ENCODE results near the gene AZU1.

Gene AZU1

GRCh38 chr19:812049-812746 lies 15.4 kb upstream of the AZU1 start:
- H3K27ac ChIP-seq (ENCODE audit: low read depth, low read length) = no peak overlapping the region
- no peak for TF ChIP-seq CTCF (IDR thresholded peaks at IDR 0.05; ENCODE audit: low read depth, low read length, poor library complexity, severe bottlenecking)
- TF ChIP-seq EZH2phosphoT487 (IDR thresholded peaks at IDR 0.05; ENCODE audit: borderline replicate concordance, low read length) = no peak
- H3K9me2 ChIP-seq (replicated peaks; ENCODE audit: control insufficient read depth, low read length) = no peaks in the 10 kb centered on the region
- no peak overlapping the region for H3K4me3 ChIP-seq (ENCODE audit: low read length)
- peaks cover 75% of the 10 kb centered on the region for H3K36me3 ChIP-seq (ENCODE audit: control insufficient read depth, low read length)
- 0 out of 2 replicates have a peak, but pooled peaks cover 3% of the 10 kb centered on the region for H4K20me1 ChIP-seq (ENCODE audit: control insufficient read depth, insufficient read depth, low read depth, low read length)
- H3K27me3 ChIP-seq (ENCODE audit: control insufficient read depth, low read length) = no peaks in the 10 kb centered on the region
- H3F3A ChIP-seq (ENCODE audit: control insufficient read depth, insufficient read depth) = peaks cover 12% of the 10 kb centered on the region
- no peaks in the 10 kb centered on the region for H3K9me3 ChIP-seq (ENCODE audit: control insufficient read depth, insufficient read depth, low read length)
- no peak overlapping the region for H3K4me2 ChIP-seq (ENCODE audit: low read length)
- H3K4me1 ChIP-seq (ENCODE audit: control insufficient read depth, low read length) = no peaks in the 10 kb centered on the region
- H3K79me2 ChIP-seq (ENCODE audit: control insufficient read depth, low read length) = peaks cover 7% of the 10 kb centered on the region

GRCh38 chr19:812747-813218 lies 14.9 kb upstream of the AZU1 start:
- peaks cover 3% of the 10 kb centered on the region for H3K79me2 ChIP-seq (ENCODE audit: control insufficient read depth, low read length)
- no peaks in the 10 kb centered on the region for H3K9me2 ChIP-seq (replicated peaks; ENCODE audit: control insufficient read depth, low read length)
- TF ChIP-seq CTCF (IDR thresholded peaks at IDR 0.05; ENCODE audit: low read depth, low read length, poor library complexity, severe bottlenecking) (no peak), EZH2phosphoT487 (IDR thresholded peaks at IDR 0.05; ENCODE audit: borderline replicate concordance, low read length) (no peak)
- no peaks in the 10 kb centered on the region for H3K27me3 ChIP-seq (ENCODE audit: control insufficient read depth, low read length)
- no peak overlapping the region for H3K4me3 ChIP-seq (ENCODE audit: low read length)
- no peak overlapping the region for H3K4me2 ChIP-seq (ENCODE audit: low read length)
- H3K9me3 ChIP-seq (ENCODE audit: control insufficient read depth, insufficient read depth, low read length) = no peaks in the 10 kb centered on the region
- no peaks in the 10 kb centered on the region for H3K4me1 ChIP-seq (ENCODE audit: control insufficient read depth, low read length)
- H3F3A ChIP-seq (ENCODE audit: control insufficient read depth, insufficient read depth) = peaks cover 12% of the 10 kb centered on the region
- no peak overlapping the region for H3K27ac ChIP-seq (ENCODE audit: low read depth, low read length)
- no peaks in the 10 kb centered on the region for H4K20me1 ChIP-seq (ENCODE audit: control insufficient read depth, insufficient read depth, low read depth, low read length)
- peaks cover 70% of the 10 kb centered on the region for H3K36me3 ChIP-seq (ENCODE audit: control insufficient read depth, low read length)

- Histone ChIP-seq H4K20me1 (ENCODE audit: control insufficient read depth, insufficient read depth, low read depth, low read length) (no peaks in the 10 kb centered on the region), H3F3A (ENCODE audit: control insufficient read depth, insufficient read depth) (peaks cover 12% of the 10 kb centered on the region), H3K36me3 (ENCODE audit: control insufficient read depth, low read length) (peaks cover 63% of the 10 kb centered on the region), H3K4me3 (ENCODE audit: low read length) (no peak overlapping the region), H3K27me3 (ENCODE audit: control insufficient read depth, low read length) (no peaks in the 10 kb centered on the region), H3K79me2 (ENCODE audit: control insufficient read depth, low read length) (no peaks in the 10 kb centered on the region), H3K27ac (ENCODE audit: low read depth, low read length) (no peak overlapping the region), H3K4me2 (ENCODE audit: low read length) (no peak overlapping the region), H3K9me3 (ENCODE audit: control insufficient read depth, insufficient read depth, low read length) (no peaks in the 10 kb centered on the region), H3K9me2 (replicated peaks; ENCODE audit: control insufficient read depth, low read length) (no peaks in the 10 kb centered on the region), H3K4me1 (ENCODE audit: control insufficient read depth, low read length) (no peaks in the 10 kb centered on the region)
- TF ChIP-seq EZH2phosphoT487 (IDR thresholded peaks at IDR 0.05; ENCODE audit: borderline replicate concordance, low read length) (no peak), CTCF (IDR thresholded peaks at IDR 0.05; ENCODE audit: low read depth, low read length, poor library complexity, severe bottlenecking) (no peak)
Measured at GRCh38 chr19:813219-814151, 14.2 kb upstream of the AZU1 start.
